Activated T-cell treated with anti-CD3 and anti-CD28 coated beads, Interleukin-2, amount 50 U/mL, for 4 hours (primary cell): ENCODE data around the gene AP1B1. TPM values are rescaled to one million over a fixed set of nuclear protein-coding genes. Genes with fewer than 3 reads are reported as not detected.
"Not testable (repeated sequence)": the region's sequence is repeated elsewhere in the genome, so short reads cannot be mapped to it uniquely, and the experiment has no call there.

Experiments used
- ATAC-seq, 2 donors: fragments of 200-7000 bp; cut with Tn5 transposase; one replicate each; pipeline ENCODE4 v1.10.0; 2021
- DNase-seq: peaks from one replicate; pipeline ENCODE4 v3.0.0-alpha.2; 2020
- H3K27me3 Mint-ChIP-seq: one replicate; pipeline ENCODE4 v1.8.0; 2021; ENCODE audit warnings: low read depth, mixed read lengths
- H3K36me3 Mint-ChIP-seq: one replicate; pipeline ENCODE4 v1.8.0; 2022; ENCODE audit warnings: mixed read lengths; ENCODE audit not compliant: insufficient read depth
- H3K4me1 Mint-ChIP-seq: one replicate; pipeline ENCODE4 v1.8.0; 2021; ENCODE audit warnings: low read depth, mixed read lengths
- H3K4me3 Mint-ChIP-seq: one replicate; pipeline ENCODE4 v1.8.0; 2021; ENCODE audit warnings: mild to moderate bottlenecking, moderate library complexity, mixed read lengths
- H3K9me3 Mint-ChIP-seq: one replicate; pipeline ENCODE4 v1.8.0; 2021; ENCODE audit warnings: mixed read lengths
- total RNA-seq, 3 donors: library from RNA; stranded (reverse); gene quantifications; one replicate each; pipeline ENCODE4 v1.2.1, GENCODE V29; 2021

Gene AP1B1
- total RNA-seq, result 10 to 100 TPM; 87.0 to 92.2 (median 89.8) TPM

- Mint-ChIP-seq H3K27me3 (no peaks in the 10 kb centered on the region), H3K4me3 (peak within 1 kb of the TSS; percentile 92), H3K4me1 (peaks cover 41% of the 10 kb centered on the region), H3K9me3 (no peaks in the 10 kb centered on the region), H3K36me3 (peaks cover 5% of the 10 kb centered on the region)
- ATAC-seq (peak; percentile 98 to 99), DNase-seq (peak; percentile 90)
These were observed at the start of gene AP1B1 for GRCh38 chr22:29387921-29388758. AP1B1 (minus strand) TSS chr22:29388570; CDS start chr22:29367243, 21,327 bp downstream.

GRCh38 chr22:29435236-29436136, 47.1 kb upstream of the AP1B1 start:
- no peak for ATAC-seq
- Mint-ChIP-seq H3K4me3 (no peak overlapping the region), H3K4me1 (no peaks in the 10 kb centered on the region), H3K9me3 (no peaks in the 10 kb centered on the region), H3K27me3 (peaks cover 18% of the 10 kb centered on the region), H3K36me3 (no peaks in the 10 kb centered on the region)
- no peak for DNase-seq

DNA sequence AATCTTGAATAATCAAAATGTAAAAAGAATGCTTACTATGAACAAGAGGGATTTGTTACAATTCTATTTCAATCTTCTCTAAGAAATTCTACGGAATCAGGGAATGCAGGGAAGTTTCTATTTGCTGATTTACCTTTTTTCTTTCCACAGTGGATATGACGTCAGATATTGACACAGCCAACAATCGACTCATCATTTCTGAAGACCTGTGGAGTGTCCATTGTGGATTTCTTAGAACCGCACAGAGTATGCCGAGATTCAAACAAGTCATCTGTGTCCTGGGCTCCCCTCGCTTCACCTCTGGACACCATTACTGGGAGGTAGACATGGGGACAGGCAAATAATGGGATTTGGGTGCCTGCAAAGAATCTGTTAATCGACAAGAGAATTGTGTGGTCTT, 45.9 kb upstream of the AP1B1 start:
- Mint-ChIP-seq H3K9me3 (no peaks in the 10 kb centered on the region), H3K4me3 (no peak overlapping the region), H3K4me1 (no peaks in the 10 kb centered on the region), H3K27me3 (peaks cover 18% of the 10 kb centered on the region), H3K36me3 (no peaks in the 10 kb centered on the region)
- no peak for ATAC-seq
- no peak for DNase-seq

GRCh38 chr22:29433856-29434255, 45.5 kb upstream of the AP1B1 start:
- H3K4me3 Mint-ChIP-seq, result no peak overlapping the region
- H3K9me3 Mint-ChIP-seq, result no peaks in the 10 kb centered on the region

GRCh38 chr22:29431986-29432385, 43.6 kb upstream of the AP1B1 start:
- ATAC-seq (no peak), DNase-seq (no peak)
- Mint-ChIP-seq H3K4me1 (no peaks in the 10 kb centered on the region), H3K36me3 (no peaks in the 10 kb centered on the region), H3K9me3 (no peaks in the 10 kb centered on the region), H3K27me3 (peaks cover 18% of the 10 kb centered on the region), H3K4me3 (no peak overlapping the region)

More at GRCh38 chr22:29433856-29434255, 45.5 kb upstream of the AP1B1 start:
- Mint-ChIP-seq H3K36me3 (no peaks in the 10 kb centered on the region), H3K27me3 (peaks cover 18% of the 10 kb centered on the region), H3K4me1 (no peaks in the 10 kb centered on the region)
- ATAC-seq, result no peak
- no peak for DNase-seq

- Mint-ChIP-seq H3K4me1 (no peaks in the 10 kb centered on the region), H3K4me3 (no peak overlapping the region), H3K27me3 (peaks cover 2% of the 10 kb centered on the region), H3K9me3 (no peaks in the 10 kb centered on the region), H3K36me3 (no peaks in the 10 kb centered on the region)
- DNase-seq (no peak), ATAC-seq (no peak)
These were observed 38.9 kb upstream of the AP1B1 start for GRCh38 chr22:29427176-29427760.

GRCh38 chr22:29426476-29426875, 38.1 kb upstream of the AP1B1 start:
- Mint-ChIP-seq H3K4me1 (no peaks in the 10 kb centered on the region), H3K36me3 (no peaks in the 10 kb centered on the region), H3K27me3 (peaks cover 5% of the 10 kb centered on the region), H3K9me3 (no peaks in the 10 kb centered on the region), H3K4me3 (no peak overlapping the region)
- no peak for DNase-seq
- ATAC-seq, result no peak

- H3K4me3 Mint-ChIP-seq, H3K36me3 Mint-ChIP-seq, H3K9me3 Mint-ChIP-seq, DNase-seq, ATAC-seq, H3K27me3 Mint-ChIP-seq: not testable (repeated sequence)
- peaks cover 20% of the 10 kb centered on the region for H3K4me1 Mint-ChIP-seq
These were observed 30.3 kb upstream of the AP1B1 start for GRCh38 chr22:29418704-29419103.

DNA sequence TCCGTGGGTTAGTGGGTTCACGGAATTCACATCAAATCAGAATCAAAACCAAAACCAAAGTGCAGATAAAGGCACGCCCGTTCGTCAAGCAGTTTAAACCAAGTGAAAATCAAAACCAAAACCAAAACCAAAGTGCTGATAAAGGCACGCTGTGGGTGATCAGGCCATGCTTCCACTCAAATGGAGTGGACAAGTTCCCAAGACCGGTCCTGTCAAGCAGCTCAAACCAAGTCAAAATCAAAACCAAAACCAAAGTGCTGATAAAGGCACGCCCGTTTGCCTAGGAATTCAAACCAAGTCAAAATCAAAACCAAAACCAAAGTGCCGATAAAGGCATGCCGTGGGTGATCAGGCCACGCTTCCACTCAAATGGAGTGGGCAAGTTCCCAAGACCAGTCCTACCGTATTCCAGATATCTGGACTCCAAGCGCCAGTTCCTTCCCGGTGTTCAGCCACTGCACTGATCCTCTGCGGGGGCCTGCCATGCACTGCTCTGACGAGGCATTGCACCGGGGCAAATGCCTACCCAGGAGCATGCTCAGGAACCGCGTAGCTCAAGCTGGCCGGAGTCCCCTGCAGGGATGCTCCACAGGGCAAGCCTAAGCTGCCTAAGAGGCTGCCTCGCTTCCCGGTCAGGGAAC, 26.7 kb upstream of the AP1B1 start:
- Mint-ChIP-seq H3K4me1 (peaks cover 23% of the 10 kb centered on the region), H3K4me3 (peak overlapping the region; percentile 84)
- ATAC-seq (peak; percentile 91), DNase-seq (peak; percentile 52)
- H3K9me3 Mint-ChIP-seq, H3K27me3 Mint-ChIP-seq, H3K36me3 Mint-ChIP-seq: not testable (repeated sequence)

DNA sequence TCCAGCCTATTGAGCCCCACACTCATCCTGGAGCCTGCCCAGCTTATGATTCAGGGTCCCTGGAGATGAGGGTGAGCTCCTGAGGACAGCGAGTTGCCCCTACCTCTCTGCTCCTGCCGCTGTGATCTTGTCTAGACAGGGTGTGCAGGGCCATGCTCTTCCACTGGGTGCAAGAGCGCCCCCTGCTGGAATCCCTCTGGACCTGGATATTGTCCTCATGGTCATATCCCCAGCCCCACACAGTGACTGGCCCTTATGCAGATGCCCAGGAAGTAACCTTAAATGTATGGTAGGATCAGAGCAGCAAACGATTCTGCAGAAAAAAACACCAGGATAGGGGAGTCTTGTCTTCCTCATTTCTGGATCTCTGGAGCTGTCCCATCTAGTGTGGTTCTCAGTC, 24.4 kb upstream of the AP1B1 start:
- not testable (repeated sequence) for H3K9me3 Mint-ChIP-seq, H3K4me3 Mint-ChIP-seq, H3K36me3 Mint-ChIP-seq, H3K27me3 Mint-ChIP-seq
- DNase-seq, result peak; percentile 8
- H3K4me1 Mint-ChIP-seq, result peaks cover 23% of the 10 kb centered on the region
- peak; percentile 31 to 45 for ATAC-seq

DNA sequence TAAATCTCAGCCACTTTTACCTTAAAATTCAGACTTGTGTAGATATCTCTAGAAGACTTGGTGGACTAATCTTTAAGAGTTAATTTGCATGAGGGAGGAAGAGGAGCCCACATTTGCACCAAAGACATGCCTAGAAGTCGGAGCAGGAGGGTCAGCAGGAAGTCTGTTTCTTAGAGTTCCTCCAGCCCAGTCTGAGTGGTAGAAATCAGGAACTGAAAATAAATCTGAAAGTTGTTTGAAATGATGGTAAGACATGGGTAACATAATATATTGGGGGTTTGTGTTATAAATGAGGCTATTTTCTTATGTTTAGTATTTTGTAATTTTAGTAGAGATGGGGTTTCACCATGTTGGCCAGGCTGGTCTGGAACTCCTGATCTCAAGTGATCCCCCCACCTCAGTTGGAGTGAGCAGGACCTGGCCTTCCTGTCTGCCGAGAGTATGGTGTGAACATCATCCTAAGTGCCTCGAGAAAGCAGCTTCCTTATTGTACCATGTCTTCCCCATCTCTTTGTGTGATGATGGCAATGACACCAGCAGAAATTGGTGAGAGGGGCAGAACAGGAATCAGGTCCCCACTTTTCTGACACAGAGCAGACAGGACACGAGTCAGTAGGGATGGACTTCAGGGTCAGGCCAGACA, 23.3 kb upstream of the AP1B1 start:
- H3K9me3 Mint-ChIP-seq, H3K27me3 Mint-ChIP-seq, DNase-seq, H3K36me3 Mint-ChIP-seq, H3K4me3 Mint-ChIP-seq, ATAC-seq: not testable (repeated sequence)
- H3K4me1 Mint-ChIP-seq, result peaks cover 23% of the 10 kb centered on the region

GRCh38 chr22:29408940-29409339, 20.6 kb upstream of the AP1B1 start:
- DNase-seq, result no peak
- Mint-ChIP-seq H3K4me3 (no peak overlapping the region), H3K36me3 (no peaks in the 10 kb centered on the region)

DNA sequence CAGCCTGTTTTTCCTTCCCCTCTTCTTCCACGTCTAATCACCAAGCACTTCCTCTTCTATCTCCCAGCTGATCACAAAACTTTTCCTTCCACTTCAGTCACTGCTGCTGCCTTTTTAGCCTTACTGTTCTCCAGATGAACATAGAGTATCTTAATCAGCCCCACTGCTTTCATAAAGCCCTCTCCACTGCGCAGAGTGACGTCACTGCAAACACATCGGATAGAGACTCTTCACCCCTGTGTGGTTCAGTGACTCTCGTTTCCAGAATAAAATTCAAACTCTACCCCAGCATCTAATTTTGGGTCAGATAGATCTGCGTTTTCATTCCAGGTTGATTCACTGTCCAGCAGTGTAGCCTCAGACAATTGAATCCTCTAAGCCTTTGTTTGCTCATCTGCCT, 13.2 kb upstream of the AP1B1 start:
- not testable (repeated sequence) for H3K36me3 Mint-ChIP-seq, DNase-seq, H3K4me3 Mint-ChIP-seq, H3K9me3 Mint-ChIP-seq, H3K4me1 Mint-ChIP-seq, ATAC-seq
- peaks cover 15% of the 10 kb centered on the region for H3K27me3 Mint-ChIP-seq

More at GRCh38 chr22:29408940-29409339, 20.6 kb upstream of the AP1B1 start:
- ATAC-seq, result no peak
- no peaks in the 10 kb centered on the region for H3K9me3 Mint-ChIP-seq
- H3K4me1 Mint-ChIP-seq, result peaks cover 3% of the 10 kb centered on the region
- H3K27me3 Mint-ChIP-seq, result no peaks in the 10 kb centered on the region
